ENCODE data around the gene CCNI2.

DNA sequence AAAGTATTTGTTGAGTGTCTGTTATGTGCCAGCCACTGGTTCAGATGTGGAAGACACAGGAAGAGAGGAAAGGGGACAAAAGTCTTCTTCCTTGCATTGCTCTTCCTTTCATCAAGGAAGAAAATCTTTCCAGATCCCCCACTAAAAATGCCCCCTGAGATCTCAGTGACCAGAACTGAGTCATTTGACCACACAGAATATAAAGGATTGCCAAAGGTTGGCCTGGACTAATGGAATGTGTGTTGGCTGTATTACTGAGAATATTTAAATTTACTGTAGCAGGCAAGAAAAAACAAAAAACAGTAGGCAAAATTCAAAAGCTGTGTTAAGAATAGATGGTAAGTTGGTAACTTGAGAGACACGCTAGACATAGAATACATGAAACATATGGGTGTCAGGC lies 39.9 kb downstream of the CCNI2 start:
- TF ChIP-seq, protein P1, sequence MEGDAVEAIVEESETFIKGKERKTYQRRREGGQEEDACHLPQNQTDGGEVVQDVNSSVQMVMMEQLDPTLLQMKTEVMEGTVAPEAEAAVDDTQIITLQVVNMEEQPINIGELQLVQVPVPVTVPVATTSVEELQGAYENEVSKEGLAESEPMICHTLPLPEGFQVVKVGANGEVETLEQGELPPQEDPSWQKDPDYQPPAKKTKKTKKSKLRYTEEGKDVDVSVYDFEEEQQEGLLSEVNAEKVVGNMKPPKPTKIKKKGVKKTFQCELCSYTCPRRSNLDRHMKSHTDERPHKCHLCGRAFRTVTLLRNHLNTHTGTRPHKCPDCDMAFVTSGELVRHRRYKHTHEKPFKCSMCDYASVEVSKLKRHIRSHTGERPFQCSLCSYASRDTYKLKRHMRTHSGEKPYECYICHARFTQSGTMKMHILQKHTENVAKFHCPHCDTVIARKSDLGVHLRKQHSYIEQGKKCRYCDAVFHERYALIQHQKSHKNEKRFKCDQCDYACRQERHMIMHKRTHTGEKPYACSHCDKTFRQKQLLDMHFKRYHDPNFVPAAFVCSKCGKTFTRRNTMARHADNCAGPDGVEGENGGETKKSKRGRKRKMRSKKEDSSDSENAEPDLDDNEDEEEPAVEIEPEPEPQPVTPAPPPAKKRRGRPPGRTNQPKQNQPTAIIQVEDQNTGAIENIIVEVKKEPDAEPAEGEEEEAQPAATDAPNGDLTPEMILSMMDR (IDR thresholded peaks at IDR 0.05 in 2 of 3, conservative IDR thresholded peaks at IDR 0.05 in 1 of 3; ENCODE audit: insufficient read depth in 2 of 3, low read depth in 1 of 3, low read length in 3 of 3) = no peak
- no peak for TF ChIP-seq JUN (IDR thresholded peaks at IDR 0.05; ENCODE audit: borderline replicate concordance, low read depth, low read length)
- no peak for TF ChIP-seq JUN (CRISPR knock-in tag; IDR thresholded peaks at IDR 0.05; ENCODE audit: borderline replicate concordance)
- TF ChIP-seq ZNF143 (CRISPR knock-in tag; IDR thresholded peaks at IDR 0.05) = no peak
- TF ChIP-seq ZNF766 (CRISPR knock-in tag; conservative IDR thresholded peaks at IDR 0.05) = no peak

Measured in K562 (cell line).